Cardiac septum (tissue), 1 donor: Measurements from ENCODE around the gene PTH. TPM values are rescaled to one million over a fixed set of nuclear protein-coding genes. Genes with fewer than 3 reads are reported as not detected.

ENCODE experiments used
- DNase-seq: peaks from one replicate; pipeline ENCODE4 v3.0.0-alpha.2; 2020; ENCODE audit warnings: low spot score
- intact Hi-C: fragments of 100-400 bp; cut with DNase I; formaldehyde crosslinking; loops from one replicate; pipeline ENCODE4 v1.14.0; 2022
- long read RNA-seq: library from polyadenylated mRNA; unstranded; transcript quantifications from one replicate; pipeline ENCODE4 v2.0.0, GENCODE V29; 2021
- total RNA-seq: library from RNA; stranded (reverse); fragmentation: NEBNext Ultra II Directional; extraction: Animal tissue kit (Norgen Biotek cat#: 25700); gene quantifications from one replicate; pipeline ENCODE4 v1.2.1, GENCODE V29; 2021
- donor health status: DM: no; HTN: no; CAD: no.

PTH gene
- not detected for total RNA-seq
- long read RNA-seq, partial matches to known transcripts, result 0 of 1 reads
- long read RNA-seq, other reads (novel, unspliced or antisense), result 1 of 1 reads

GRCh38 chr11:13495929-13496328, at the start of gene PTH:
TSS of gene PTH (minus strand) at chr11:13495997. CDS start at chr11:13492855, 3,142 bp downstream.
- intact Hi-C loops, result no loop called here

GRCh38 chr11:13538044-13538443, 42.2 kb upstream of the PTH start:
- intact Hi-C loops, result no loop called here
- no peak for DNase-seq

More at GRCh38 chr11:13495929-13496328, at the start of gene PTH:
- DNase-seq, result no peak

- intact Hi-C loops, result no loop called here
- DNase-seq, result no peak
Observed at GRCh38 chr11:13535819-13536218, 40.0 kb upstream of the PTH start.

- intact Hi-C loops, result no loop called here
- DNase-seq, result no peak
Observed at GRCh38 chr11:13534358-13534757, 38.6 kb upstream of the PTH start.

GRCh38 chr11:13525257-13525656, 29.5 kb upstream of the PTH start:
- intact Hi-C loops, result no loop called here

GRCh38 chr11:13503393-13503792, 7.6 kb upstream of the PTH start:
- no peak for DNase-seq
- intact Hi-C loops, result no loop called here

More at GRCh38 chr11:13525257-13525656, 29.5 kb upstream of the PTH start:
- DNase-seq, result no peak

- intact Hi-C loops, result no loop called here
- DNase-seq, result no peak
Observed at GRCh38 chr11:13502492-13502891, 6.7 kb upstream of the PTH start.

GRCh38 chr11:13494051-13494450, 1.7 kb downstream of the PTH start:
- intact Hi-C loops, result no loop called here
- DNase-seq, result no peak

GRCh38 chr11:13487661-13488030, 8.2 kb downstream of the PTH start:
- no peak for DNase-seq
- intact Hi-C loops, result no loop called here

GRCh38 chr11:13486926-13487660, 8.7 kb downstream of the PTH start:
- intact Hi-C loops, result no loop called here
- DNase-seq, result peak; percentile 82

- DNase-seq, result no peak
- intact Hi-C loops, result no loop called here
Observed at GRCh38 chr11:13480198-13480597, 15.6 kb downstream of the PTH start.

GRCh38 chr11:13479688-13480087, 16.1 kb downstream of the PTH start:
- no peak for DNase-seq
- intact Hi-C loops, result no loop called here

- DNase-seq, result no peak
- intact Hi-C loops, result no loop called here
Observed at GRCh38 chr11:13475091-13475490, 20.7 kb downstream of the PTH start.

GRCh38 chr11:13473013-13473722, 22.6 kb downstream of the PTH start:
- DNase-seq, result no peak
- intact Hi-C loops, result no loop called here

- intact Hi-C loops, result loop anchor here (10.0 kb wide), 1 partner anchor 84 kb away; no protein-coding TSS in a partner anchor
Observed at GRCh38 chr11:13468750-13469149, 27.0 kb downstream of the PTH start.

GRCh38 chr11:13465909-13466371, 29.9 kb downstream of the PTH start:
- intact Hi-C loops, result loop anchor here (10.0 kb wide), 1 partner anchor 81 kb away; no protein-coding TSS in a partner anchor
- DNase-seq, result no peak

More at GRCh38 chr11:13468750-13469149, 27.0 kb downstream of the PTH start:
- DNase-seq, result no peak

GRCh38 chr11:13463779-13464290, 32.0 kb downstream of the PTH start:
- intact Hi-C loops, result loop anchor here (2.0 to 10.0 kb wide), 3 partner anchors 79 to 205 kb away; partner anchors contain the start of gene FAR1
- no peak for DNase-seq

GRCh38 chr11:13462901-13463778, 32.7 kb downstream of the PTH start, which contains the start of gene BTBD10:
TSS of gene BTBD10 (minus strand) at chr11:13463222. CDS start at chr11:13445124, 18,098 bp downstream.
- DNase-seq, result peak; percentile 97
- intact Hi-C loops, result loop anchor here (2.0 to 10.0 kb wide), 3 partner anchors 78 to 206 kb away; partner anchors contain the start of gene FAR1

GRCh38 chr11:13462311-13462900, 33.4 kb downstream of the PTH start:
- peak; percentile 87 for DNase-seq
- intact Hi-C loops, result loop anchor here (2.0 to 10.0 kb wide), 3 partner anchors 78 to 206 kb away; partner anchors contain the start of gene FAR1
